Measurements from ENCODE around the gene UPB1.

DNA sequence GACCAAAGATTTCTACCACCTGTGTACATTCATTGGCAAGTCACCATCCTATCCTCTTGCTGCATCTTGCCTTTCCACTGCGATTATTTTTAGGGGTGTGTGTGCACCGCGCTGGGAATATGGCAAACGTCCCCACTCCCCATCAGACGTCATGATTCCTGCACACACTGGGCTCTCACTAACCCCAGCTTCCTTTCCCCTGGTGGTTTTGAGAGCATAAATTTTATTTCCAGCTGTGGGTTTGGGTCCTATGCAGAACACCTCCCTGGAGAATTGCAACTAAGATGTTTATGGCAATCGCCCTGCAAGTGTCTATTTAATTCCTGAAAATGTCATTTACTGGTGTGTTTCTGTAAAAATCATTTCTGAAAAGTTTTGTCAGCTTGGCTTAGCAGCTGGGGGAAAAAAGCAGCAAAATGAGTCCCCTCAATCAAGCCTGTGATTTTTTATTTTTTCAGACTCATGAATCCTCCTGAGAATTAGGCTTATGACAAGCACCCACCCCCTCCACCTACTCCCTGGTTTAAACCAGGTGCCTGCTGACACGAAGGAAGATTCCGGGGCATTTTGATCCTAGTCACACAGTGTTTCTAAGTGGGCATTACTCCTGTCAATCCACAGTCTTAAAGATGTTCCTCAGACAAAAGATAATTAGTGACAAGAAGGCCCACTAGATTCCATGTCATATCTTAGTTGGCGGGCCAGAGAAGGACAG lies 23.8 kb downstream of the UPB1 start:
- TF ChIP-seq POLR2AphosphoS5 (IDR thresholded peaks at IDR 0.05; ENCODE audit: borderline replicate concordance, low read depth, low read length) (no peak), EZH2 (IDR thresholded peaks at IDR 0.05) (no peak)

Data from SK-N-MC (cell line).